22Rv1 (cell line): ENCODE results near the gene RPS28.
A peak's percentile ranks its signal among the peaks of the same experiment; 100 is the strongest.
"Not testable (repeated sequence)": the region's sequence is repeated elsewhere in the genome, so short reads cannot be mapped to it uniquely, and the experiment has no call there.

Experiments
- H3K27ac ChIP-seq: fragments of 450-650 bp; 2 replicates; pipeline ENCODE4 v1.5.1; 2017
- ZFX ChIP-seq: fragments of 450-650 bp; IDR thresholded peaks from 2 replicates; pipeline ENCODE4 v1.6.1; 2017; ENCODE audit warnings: antibody characterized with exemption, borderline replicate concordance
- TF ChIP-seq, protein P1 (sequence below): fragments of 450-650 bp; IDR thresholded peaks from 2 replicates; pipeline ENCODE4 v1.5.1; 2017; ENCODE audit warnings: mild to moderate bottlenecking

Gene RPS28

DNA sequence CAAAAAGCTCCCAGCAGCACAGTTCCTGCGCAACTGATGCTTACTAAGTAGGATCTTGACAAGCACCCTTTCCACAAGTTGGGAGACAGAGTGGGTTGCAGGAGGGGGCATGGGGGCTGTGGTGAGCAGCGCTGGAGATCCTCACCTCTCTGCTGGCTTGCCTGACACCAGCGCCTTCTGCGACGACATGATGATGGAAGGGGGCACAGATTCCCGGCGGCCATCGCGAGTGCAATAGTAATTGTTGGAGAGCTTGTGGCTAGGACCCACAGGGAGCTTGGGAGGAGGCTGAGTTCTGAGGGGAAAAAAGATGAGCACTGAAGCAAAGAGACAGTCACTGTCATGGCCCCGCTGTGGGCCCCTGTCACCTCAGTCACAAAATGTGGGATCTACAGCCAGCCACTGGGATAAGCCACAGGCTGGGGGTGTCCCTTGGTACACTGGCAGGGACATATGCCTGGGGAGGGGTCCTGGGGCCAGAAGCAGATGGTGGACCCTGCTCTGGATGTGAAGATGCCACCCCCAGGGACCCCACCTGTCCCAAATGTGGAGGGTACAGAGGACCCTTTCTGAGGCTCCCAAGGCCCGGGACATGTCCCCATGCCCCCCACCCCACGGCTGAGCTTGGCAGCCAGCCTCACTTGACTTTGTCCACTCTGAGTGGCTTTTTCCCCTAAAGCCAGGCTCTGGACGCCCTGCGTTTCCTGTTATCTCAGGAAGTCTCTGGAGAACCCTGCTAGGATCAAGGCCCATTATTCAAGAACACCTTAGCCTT lies 4.8 kb upstream of the RPS28 start:
- no peak overlapping the region for H3K27ac ChIP-seq
- no peak for TF ChIP-seq ZFX
- TF ChIP-seq, protein P1, sequence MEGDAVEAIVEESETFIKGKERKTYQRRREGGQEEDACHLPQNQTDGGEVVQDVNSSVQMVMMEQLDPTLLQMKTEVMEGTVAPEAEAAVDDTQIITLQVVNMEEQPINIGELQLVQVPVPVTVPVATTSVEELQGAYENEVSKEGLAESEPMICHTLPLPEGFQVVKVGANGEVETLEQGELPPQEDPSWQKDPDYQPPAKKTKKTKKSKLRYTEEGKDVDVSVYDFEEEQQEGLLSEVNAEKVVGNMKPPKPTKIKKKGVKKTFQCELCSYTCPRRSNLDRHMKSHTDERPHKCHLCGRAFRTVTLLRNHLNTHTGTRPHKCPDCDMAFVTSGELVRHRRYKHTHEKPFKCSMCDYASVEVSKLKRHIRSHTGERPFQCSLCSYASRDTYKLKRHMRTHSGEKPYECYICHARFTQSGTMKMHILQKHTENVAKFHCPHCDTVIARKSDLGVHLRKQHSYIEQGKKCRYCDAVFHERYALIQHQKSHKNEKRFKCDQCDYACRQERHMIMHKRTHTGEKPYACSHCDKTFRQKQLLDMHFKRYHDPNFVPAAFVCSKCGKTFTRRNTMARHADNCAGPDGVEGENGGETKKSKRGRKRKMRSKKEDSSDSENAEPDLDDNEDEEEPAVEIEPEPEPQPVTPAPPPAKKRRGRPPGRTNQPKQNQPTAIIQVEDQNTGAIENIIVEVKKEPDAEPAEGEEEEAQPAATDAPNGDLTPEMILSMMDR, result no peak

DNA sequence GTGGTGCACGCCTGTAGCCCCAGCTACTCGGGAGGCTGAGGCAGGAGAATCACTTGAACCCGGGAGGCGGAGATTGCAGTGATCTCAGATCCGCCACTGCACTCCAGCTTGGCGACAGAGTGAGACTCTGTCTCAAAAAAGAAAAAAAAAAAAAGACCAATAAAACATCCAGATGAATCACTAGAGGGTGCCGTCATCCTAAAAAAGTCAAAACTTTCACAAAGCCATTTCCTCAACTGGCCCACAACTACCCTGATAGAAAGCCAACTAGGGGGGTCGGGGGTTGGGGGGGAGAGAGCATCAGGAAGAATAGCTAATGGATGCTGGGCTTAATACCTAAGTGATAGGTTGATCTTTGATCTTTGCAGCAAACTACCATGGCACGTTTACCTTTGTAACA lies 2.5 kb upstream of the RPS28 start:
- not testable (repeated sequence) for H3K27ac ChIP-seq

DNA sequence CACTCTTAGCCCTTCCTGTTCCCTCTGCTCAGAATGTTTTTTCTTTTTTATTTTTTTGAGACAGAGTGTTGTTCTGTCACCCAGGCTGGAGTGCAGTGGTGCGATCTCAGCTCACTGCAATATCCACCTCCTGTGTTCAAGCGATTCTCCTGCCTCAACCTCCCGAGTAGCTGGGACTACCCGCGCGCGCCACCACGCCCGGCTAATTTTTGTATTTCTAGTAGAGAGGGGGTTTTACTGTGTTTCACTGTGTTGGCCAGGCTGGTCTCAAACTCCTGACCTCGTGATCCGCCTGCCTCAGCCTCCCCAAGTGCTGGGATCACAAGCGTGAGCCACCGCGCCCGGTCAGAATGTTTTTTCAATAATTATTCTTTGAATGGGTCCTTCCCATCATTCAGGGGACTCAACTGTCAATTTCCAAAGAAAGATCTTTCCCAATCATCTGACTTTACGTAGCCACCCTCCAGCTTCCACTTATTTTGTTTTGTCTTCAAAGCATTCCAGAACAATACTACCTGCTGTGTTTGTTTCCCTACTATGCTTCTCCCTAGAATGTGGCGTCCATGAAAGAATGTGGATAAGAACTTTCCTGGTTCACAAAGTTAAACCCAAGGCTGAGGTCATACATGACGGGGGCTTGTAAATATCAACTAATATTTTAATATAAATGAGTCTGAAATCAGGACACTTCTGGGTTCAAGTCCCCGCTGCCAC lies 1.3 kb upstream of the RPS28 start:
- no peak for TF ChIP-seq ZFX
- H3K27ac ChIP-seq, result peak overlapping the region; percentile 85

DNA sequence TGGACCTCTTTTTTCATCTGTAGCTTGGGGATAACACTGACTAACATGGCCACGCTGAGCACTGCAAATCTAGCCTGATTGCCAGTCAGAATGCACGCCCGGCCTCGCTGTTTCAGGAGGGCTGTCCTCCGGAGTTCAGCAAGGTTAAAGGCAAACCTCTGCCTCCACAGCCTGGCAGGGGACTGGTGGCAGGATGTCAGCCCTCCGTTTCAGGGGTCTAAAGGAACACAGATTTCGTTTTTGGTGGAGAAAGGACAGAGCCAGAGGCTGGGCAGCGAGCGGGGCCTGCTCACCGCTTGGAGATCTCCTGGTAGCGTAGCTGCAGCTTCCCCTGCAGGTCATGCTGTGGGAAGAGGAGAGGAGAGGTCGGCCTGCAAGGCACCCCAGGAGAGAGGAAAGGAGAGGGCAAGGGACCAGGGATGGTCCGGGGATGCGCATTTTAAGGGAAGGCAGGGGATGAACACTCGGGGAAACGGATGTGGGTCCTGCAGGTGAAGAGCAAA lies 681 bp upstream of the RPS28 start:
- peak overlapping the region; percentile 85 for H3K27ac ChIP-seq
- no peak for TF ChIP-seq ZFX
- TF ChIP-seq, protein P1, result no peak

DNA sequence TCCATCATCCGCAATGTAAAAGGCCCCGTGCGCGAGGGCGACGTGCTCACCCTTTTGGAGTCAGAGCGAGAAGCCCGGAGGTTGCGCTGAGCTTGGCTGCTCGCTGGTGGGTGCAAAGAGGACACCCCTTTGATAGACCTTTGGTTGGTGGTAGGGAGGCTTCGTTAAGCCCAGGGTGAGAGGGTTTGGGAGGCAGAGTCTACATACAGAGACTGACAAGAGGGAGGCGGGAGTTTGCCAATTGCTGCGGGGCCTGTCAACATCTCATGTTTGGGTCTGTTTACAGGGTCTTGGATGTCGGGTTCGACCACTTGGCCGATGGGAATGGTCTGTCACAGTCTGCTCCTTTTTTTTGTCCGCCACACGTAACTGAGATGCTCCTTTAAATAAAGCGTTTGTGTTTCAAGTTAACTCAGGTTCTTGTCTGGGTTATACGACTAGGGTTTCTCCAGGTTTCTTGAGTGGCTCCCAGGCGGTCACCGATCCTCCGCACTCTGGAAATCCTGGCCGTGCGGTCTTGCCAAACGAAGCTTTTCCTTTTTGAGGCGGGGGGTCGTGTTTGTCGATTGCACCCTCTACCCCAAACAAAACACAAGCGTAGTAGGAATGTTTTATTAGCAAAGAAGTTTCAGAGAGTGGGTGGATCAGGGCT lies 816 bp downstream of the RPS28 start:
- TF ChIP-seq, protein P1, result no peak
- no peak for TF ChIP-seq ZFX
- H3K27ac ChIP-seq, result peak overlapping the region; percentile 85

DNA sequence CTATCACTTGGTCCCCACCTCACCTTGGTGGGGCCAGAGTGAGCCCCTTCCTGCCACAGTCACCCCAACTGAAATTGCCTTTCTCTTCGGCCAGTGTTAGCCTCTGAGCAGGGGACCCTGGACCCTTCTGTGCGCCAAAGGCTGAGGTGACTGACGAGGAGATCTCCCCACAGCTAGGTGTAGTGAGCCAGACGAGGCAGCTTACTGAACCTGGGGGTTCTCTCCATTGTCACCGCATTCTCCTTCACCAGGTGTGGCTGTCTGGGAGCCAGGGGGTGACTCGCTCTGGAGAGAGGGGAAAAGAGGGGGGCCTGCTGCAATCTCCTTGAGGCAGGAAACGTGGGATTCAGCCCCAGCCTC lies 1.3 kb downstream of the RPS28 start:
- no peak for TF ChIP-seq ZFX
- TF ChIP-seq, protein P1, result no peak

DNA sequence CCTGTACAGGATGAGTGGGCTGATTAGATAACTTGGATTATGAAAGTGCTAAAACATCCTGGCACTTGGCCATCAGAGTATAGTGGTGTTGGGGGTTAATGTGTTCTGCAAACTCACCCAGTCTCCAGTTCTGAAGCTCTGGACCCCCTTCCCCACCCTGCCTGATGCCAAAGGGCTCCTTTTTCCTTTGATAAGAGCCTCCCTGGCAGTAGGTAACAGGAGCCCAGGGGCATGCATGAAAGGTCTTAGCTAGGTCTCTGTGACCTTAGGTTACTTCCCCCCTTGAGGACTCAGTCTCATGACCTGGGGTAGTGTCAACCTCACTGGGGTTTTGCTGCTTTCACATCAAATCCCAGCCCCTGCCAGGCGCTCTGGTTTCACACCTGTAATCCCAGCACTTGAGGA lies 2.5 kb downstream of the RPS28 start:
- peak overlapping the region; percentile 85 for H3K27ac ChIP-seq

More for the DNA sequence above, 1.3 kb downstream of the RPS28 start:
- H3K27ac ChIP-seq, result peak overlapping the region; percentile 85

More for the DNA sequence above, 2.5 kb downstream of the RPS28 start:
- TF ChIP-seq, protein P1, result no peak
- no peak for TF ChIP-seq ZFX
